ENCODE measurements around the gene MAGI1. TPM values are rescaled to one million over a fixed set of nuclear protein-coding genes. Genes with fewer than 3 reads are reported as not detected.

Gene MAGI1
- total and polyA plus RNA-seq, 12 donors: 5.7 to 58.2 (median 37.7) TPM

- H3K27me3 ChIP-seq: no peaks in the 10 kb centered on the region
- H3K36me3 ChIP-seq: no peaks in the 10 kb centered on the region
- H3K4me1 ChIP-seq: peaks cover 0 to 46% (median 7%) of the 10 kb centered on the region in 9 donors
- no peak for ATAC-seq
- H3K4me3 ChIP-seq: no peak overlapping the region
- intact Hi-C loops (cut with DNase I): no loop called here
- H3K27ac ChIP-seq: no peak overlapping the region
- no peak for DNase-seq
- H3K9me3 ChIP-seq: no peaks in the 10 kb centered on the region
- no peak for TF ChIP-seq CTCF (IDR thresholded peaks at IDR 0.05)
Measured at GRCh38 chr3:65584002-65584401, 454.7 kb downstream of the MAGI1 start.

- no peaks in the 10 kb centered on the region for H3K27me3 ChIP-seq
- ATAC-seq (no peak), DNase-seq (no peak)
- peak overlapping the region in 1 of 10 donors; percentile 26 for H3K27ac ChIP-seq
- no peaks in the 10 kb centered on the region for H3K9me3 ChIP-seq
- intact Hi-C loops (cut with DNase I): no loop called here
- peaks cover 0 to 46% (median 7%) of the 10 kb centered on the region in 9 donors for H3K4me1 ChIP-seq
- H3K36me3 ChIP-seq: no peaks in the 10 kb centered on the region
- no peak for TF ChIP-seq CTCF (IDR thresholded peaks at IDR 0.05)
- WGBS, 2 donors: 96% methylated on average over 1 of the region's 1 CpG
- no peak overlapping the region for H3K4me3 ChIP-seq
Measured at GRCh38 chr3:65583188-65583587, 455.5 kb downstream of the MAGI1 start.

- Histone ChIP-seq H3K4me3 (no peak overlapping the region), H3K27me3 (no peaks in the 10 kb centered on the region), H3K36me3 (no peaks in the 10 kb centered on the region), H3K4me1 (peaks cover 0 to 52% (median 7%) of the 10 kb centered on the region in 9 donors), H3K27ac (no peak overlapping the region), H3K9me3 (no peaks in the 10 kb centered on the region)
- DNase-seq (no peak), ATAC-seq (peak in 1 of 8 donors; percentile 12)
- no peak for TF ChIP-seq CTCF (IDR thresholded peaks at IDR 0.05)
- intact Hi-C loops (cut with DNase I): no loop called here
- 88 to 91% methylated on average over 7 of the region's 7 CpGs for WGBS, 2 donors
Measured at GRCh38 chr3:65582012-65582717, 456.6 kb downstream of the MAGI1 start.

GRCh38 chr3:65581313-65581712 is 457.4 kb downstream of the MAGI1 start:
- Histone ChIP-seq H3K36me3 (no peaks in the 10 kb centered on the region), H3K27me3 (no peaks in the 10 kb centered on the region), H3K4me3 (no peak overlapping the region), H3K4me1 (peaks cover 0 to 55% (median 16%) of the 10 kb centered on the region in 9 donors), H3K9me3 (no peaks in the 10 kb centered on the region), H3K27ac (no peak overlapping the region)
- intact Hi-C loops (cut with DNase I): no loop called here
- DNase-seq (no peak), ATAC-seq (peak in 1 of 8 donors; percentile 38)
- WGBS, 2 donors: 92 to 98% methylated on average over 2 of the region's 2 CpGs
- TF ChIP-seq CTCF (IDR thresholded peaks at IDR 0.05): no peak
